CD4-positive, alpha-beta T cell (primary cell): ENCODE data around the gene KCNK4. TPM values are rescaled to one million over a fixed set of nuclear protein-coding genes. Genes with fewer than 3 reads are reported as not detected.

ENCODE experiments used
- ATAC-seq: fragments of 200-7000 bp; cut with Tn5 transposase; one replicate; pipeline ENCODE4 v1.10.0; 2022; ENCODE audit warnings: mild to moderate bottlenecking; ENCODE audit not compliant: poor library complexity
- CTCF ChIA-PET: fragments of 350-600 bp; sonication (Branson Sonifier 250); formaldehyde crosslinking; loops from one replicate; lab custom pipeline; 2021; ENCODE audit warnings: antibody characterized with exemption, inconsistent platforms; lab: Charles Lee
- POLR2A ChIA-PET: fragments of 350-600 bp; sonication (Branson Sonifier 250); formaldehyde crosslinking; loops from one replicate; lab custom pipeline; 2021; ENCODE audit warnings: antibody characterized with exemption, inconsistent platforms; lab: Charles Lee
- DNase-seq, 14 experiments: peaks; one replicate each; pipeline ENCODE4 v3.0.0-alpha.2; 2013 to 2020; ENCODE audit warnings: mixed read lengths in 2 of 14
- H3K27ac ChIP-seq, 2 donors: one replicate each; pipeline versions ENCODE4 v1.5.1 to v1.7.0; 2013; ENCODE audit warnings: low read length in 2 of 2, low read depth in 1 of 2, mild to moderate bottlenecking in 1 of 2
- H3K27me3 ChIP-seq, 2 experiments: 1 replicate in 1 of 2; 2 replicates in 1 of 2; pipeline versions ENCODE4 v1.6.1 to v1.7.0; 2013; ENCODE audit warnings: low read length in 2 of 2, control low read depth in 1 of 2, mild to moderate bottlenecking in 1 of 2, moderate library complexity in 1 of 2; ENCODE audit not compliant: insufficient read depth in 2 of 2, control insufficient read depth in 1 of 2
- H3K36me3 ChIP-seq: one replicate; pipeline ENCODE4 v1.6.1; 2013; ENCODE audit warnings: low read length, control low read depth; ENCODE audit not compliant: insufficient read depth
- H3K4me1 ChIP-seq: one replicate; pipeline ENCODE4 v1.6.1; 2013; ENCODE audit warnings: low read length, control low read depth; ENCODE audit not compliant: insufficient read depth
- H3K4me3 ChIP-seq: one replicate; pipeline ENCODE4 v1.5.1; 2013; ENCODE audit warnings: mild to moderate bottlenecking, low read length, moderate library complexity
- H3K9me3 ChIP-seq, 2 experiments: 1 replicate in 1 of 2; 2 replicates in 1 of 2; pipeline versions ENCODE4 v1.6.1 to v1.7.0; 2013; ENCODE audit warnings: low read length in 2 of 2, mild to moderate bottlenecking in 2 of 2, control low read depth in 1 of 2, moderate library complexity in 1 of 2; ENCODE audit not compliant: control insufficient read depth in 1 of 2, insufficient read depth in 1 of 2
- H3K27ac Mint-ChIP-seq: one replicate; pipeline ENCODE4 v1.8.0; 2020; ENCODE audit warnings: mixed read lengths
- H3K27me3 Mint-ChIP-seq: one replicate; pipeline ENCODE4 v1.8.0; 2021; ENCODE audit warnings: mixed read lengths
- H3K36me3 Mint-ChIP-seq: one replicate; pipeline ENCODE4 v1.8.0; 2021; ENCODE audit warnings: low read depth, mixed read lengths
- H3K4me1 Mint-ChIP-seq: one replicate; pipeline ENCODE4 v1.8.0; 2021; ENCODE audit warnings: low read depth, mixed read lengths
- H3K4me3 Mint-ChIP-seq: one replicate; pipeline ENCODE4 v1.8.0; 2020; ENCODE audit warnings: mild to moderate bottlenecking, mixed read lengths
- H3K9me3 Mint-ChIP-seq: one replicate; pipeline ENCODE4 v1.8.0; 2020; ENCODE audit warnings: mixed read lengths
- CTCF ChIP-seq: fragments of 200-600 bp; IDR thresholded peaks from one replicate; pipeline ENCODE4 v1.8.0; 2022; ENCODE audit warnings: antibody characterized with exemption, mild to moderate bottlenecking
- intact Hi-C, 2 experiments: fragments of 100-400 bp; cut with DNase I in 1 of 2; cut with micrococcal nuclease in 1 of 2; formaldehyde crosslinking; loops; one replicate each; pipeline versions ENCODE4 v1.15.1 to v1.9.0; 2023 to 2025; cut with DNase I, micrococcal nuclease
- total RNA-seq, 174 experiments: library from RNA in 2 of 174; stranded (reverse) in 2 of 174; gene quantifications; one replicate each; pipeline ENCODE4 v1.2.3 and lab custom pipeline; 2021 to 2026

Gene KCNK4
- total RNA-seq, 2 experiments from 2014 or later = 0.14 TPM; not detected in 1

- Histone ChIP-seq H3K36me3 (peaks cover 18% of the 10 kb centered on the region), H3K27me3 (no peaks in the 10 kb centered on the region), H3K27ac (no peak overlapping the region), H3K4me1 (peaks cover 16% of the 10 kb centered on the region), H3K9me3 (no peaks in the 10 kb centered on the region), H3K4me3 (no peak overlapping the region)
- intact Hi-C loops = no loop called here
- DNase-seq (no peak), ATAC-seq (no peak)
- Mint-ChIP-seq H3K36me3 (peaks cover 6% of the 10 kb centered on the region), H3K4me3 (no peak overlapping the region), H3K27me3 (no peaks in the 10 kb centered on the region), H3K4me1 (peaks cover 4% of the 10 kb centered on the region), H3K9me3 (no peaks in the 10 kb centered on the region), H3K27ac (no peak overlapping the region)
- no peak for TF ChIP-seq CTCF
- ChIA-PET POLR2A (interaction anchor here (0.9 to 1.0 kb wide), 2 partner anchors 22 to 58 kb away, joined by 3 read pairs; partner anchors contain the start of gene BAD), CTCF (interaction anchor here (1.5 kb wide), 1 partner anchor 38 kb away, joined by 5 read pairs; no protein-coding TSS in a partner anchor)
These were observed 27.8 kb upstream of the KCNK4 start for GRCh38 chr11:64263021-64263946.

GRCh38 chr11:64263947-64264317, 27.2 kb upstream of the KCNK4 start:
- H3K4me1 ChIP-seq = peaks cover 22% of the 10 kb centered on the region
- no peak for TF ChIP-seq CTCF
- H3K9me3 ChIP-seq = no peaks in the 10 kb centered on the region
- ChIA-PET CTCF (interaction anchor here (1.5 kb wide), 1 partner anchor 37 kb away, joined by 5 read pairs; no protein-coding TSS in a partner anchor), POLR2A (interaction anchor here (1.0 to 1.1 kb wide), 2 partner anchors 21 to 23 kb away, joined by 3 read pairs; partner anchors contain the start of genes BAD and FKBP2)
- H3K27me3 Mint-ChIP-seq = no peaks in the 10 kb centered on the region
- H3K4me3 ChIP-seq = no peak overlapping the region
- peaks cover 6% of the 10 kb centered on the region for H3K36me3 Mint-ChIP-seq
- DNase-seq (no peak), ATAC-seq (no peak)
- H3K4me1 Mint-ChIP-seq = peaks cover 9% of the 10 kb centered on the region
- no peak overlapping the region for H3K27ac Mint-ChIP-seq
- H3K9me3 Mint-ChIP-seq = no peaks in the 10 kb centered on the region
- no peaks in the 10 kb centered on the region for H3K27me3 ChIP-seq
- no peak overlapping the region for H3K27ac ChIP-seq
- H3K4me3 Mint-ChIP-seq = no peak overlapping the region
- peaks cover 12% of the 10 kb centered on the region for H3K36me3 ChIP-seq
- intact Hi-C loops = no loop called here

- Mint-ChIP-seq H3K4me1 (peaks cover 13% of the 10 kb centered on the region), H3K27me3 (no peaks in the 10 kb centered on the region), H3K36me3 (peaks cover 4% of the 10 kb centered on the region), H3K9me3 (no peaks in the 10 kb centered on the region), H3K27ac (no peak overlapping the region), H3K4me3 (no peak overlapping the region)
- peaks cover 24% of the 10 kb centered on the region for H3K4me1 ChIP-seq
- no peak overlapping the region for H3K27ac ChIP-seq
- TF ChIP-seq CTCF = no peak
- ChIA-PET POLR2A (interaction anchor here (1.1 kb wide), 1 partner anchor 23 kb away, joined by 3 read pairs; the partner anchor contains the start of gene FKBP2), CTCF (no interaction called here)
- ATAC-seq (no peak), DNase-seq (no peak)
- H3K4me3 ChIP-seq = no peak overlapping the region
- H3K36me3 ChIP-seq = peaks cover 8% of the 10 kb centered on the region
- intact Hi-C loops = no loop called here
- no peaks in the 10 kb centered on the region for H3K27me3 ChIP-seq
- no peaks in the 10 kb centered on the region for H3K9me3 ChIP-seq
These were observed 26.7 kb upstream of the KCNK4 start for GRCh38 chr11:64264371-64264852.
